ENCODE results near the gene SLC35F6.

The SLC35F6 gene

GRCh38 chr2:26735097-26735496 lies 29.0 kb upstream of the SLC35F6 start:
- no peaks in the 10 kb centered on the region for H3K36me3 ChIP-seq (ENCODE audit: control insufficient read depth, insufficient read depth, low read length)
- H3K27me3 ChIP-seq (ENCODE audit: control insufficient read depth, insufficient read depth, low read length) = no peaks in the 10 kb centered on the region
- H3K9me3 ChIP-seq (ENCODE audit: control insufficient read depth, low read length) = no peaks in the 10 kb centered on the region
- no peaks in the 10 kb centered on the region for H3K79me2 ChIP-seq
- no peak for TF ChIP-seq CTCF (IDR thresholded peaks at IDR 0.05)
- no peak overlapping the region for H3K4me3 ChIP-seq (ENCODE audit: low read depth, low read length)
- no peak overlapping the region for H3K27ac ChIP-seq
- H3K9ac ChIP-seq = no peak overlapping the region
- no peak overlapping the region for H3K4me2 ChIP-seq (ENCODE audit: low read length)
- H3K4me1 ChIP-seq = peaks cover 19% of the 10 kb centered on the region
- H2AFZ ChIP-seq = no peak overlapping the region

- Histone ChIP-seq H3K4me2 (ENCODE audit: low read length) (no peak overlapping the region), H3K4me1 (peaks cover 29% of the 10 kb centered on the region), H3K79me2 (no peaks in the 10 kb centered on the region), H3K36me3 (ENCODE audit: control insufficient read depth, insufficient read depth, low read length) (no peaks in the 10 kb centered on the region), H3K9ac (no peak overlapping the region), H2AFZ (no peak overlapping the region), H3K9me3 (ENCODE audit: control insufficient read depth, low read length) (no peaks in the 10 kb centered on the region), H3K4me3 (ENCODE audit: low read depth, low read length) (no peak overlapping the region), H3K27me3 (ENCODE audit: control insufficient read depth, insufficient read depth, low read length) (no peaks in the 10 kb centered on the region), H3K27ac (peak overlapping the region; percentile 36)
- TF ChIP-seq CTCF (IDR thresholded peaks at IDR 0.05) = no peak
Measured at GRCh38 chr2:26735883-26736588, 28.0 kb upstream of the SLC35F6 start.

- peaks cover 41% of the 10 kb centered on the region for H3K4me1 ChIP-seq
- peak overlapping the region; percentile 49 for H3K27ac ChIP-seq
- H3K79me2 ChIP-seq = no peaks in the 10 kb centered on the region
- peak overlapping the region; percentile 25 for H3K4me3 ChIP-seq (ENCODE audit: low read depth, low read length)
- H3K36me3 ChIP-seq (ENCODE audit: control insufficient read depth, insufficient read depth, low read length) = no peaks in the 10 kb centered on the region
- H2AFZ ChIP-seq = no peak overlapping the region
- H3K4me2 ChIP-seq (ENCODE audit: low read length) = no peak overlapping the region
- no peak overlapping the region for H3K9ac ChIP-seq
- H3K9me3 ChIP-seq (ENCODE audit: control insufficient read depth, low read length) = no peaks in the 10 kb centered on the region
- H3K27me3 ChIP-seq (ENCODE audit: control insufficient read depth, insufficient read depth, low read length) = no peaks in the 10 kb centered on the region
- TF ChIP-seq CTCF (IDR thresholded peaks at IDR 0.05) = no peak
Measured at GRCh38 chr2:26737221-26737620, 26.9 kb upstream of the SLC35F6 start.

GRCh38 chr2:26738481-26738880 lies 25.6 kb upstream of the SLC35F6 start:
- Histone ChIP-seq H2AFZ (no peak overlapping the region), H3K9ac (no peak overlapping the region), H3K36me3 (ENCODE audit: control insufficient read depth, insufficient read depth, low read length) (no peaks in the 10 kb centered on the region), H3K79me2 (no peaks in the 10 kb centered on the region), H3K4me1 (peaks cover 45% of the 10 kb centered on the region), H3K27ac (no peak overlapping the region), H3K27me3 (ENCODE audit: control insufficient read depth, insufficient read depth, low read length) (no peaks in the 10 kb centered on the region), H3K4me2 (ENCODE audit: low read length) (no peak overlapping the region), H3K9me3 (ENCODE audit: control insufficient read depth, low read length) (no peaks in the 10 kb centered on the region), H3K4me3 (ENCODE audit: low read depth, low read length) (no peak overlapping the region)
- TF ChIP-seq CTCF (IDR thresholded peaks at IDR 0.05) = no peak

- no peak overlapping the region for H3K4me3 ChIP-seq (ENCODE audit: low read depth, low read length)
- H3K27me3 ChIP-seq (ENCODE audit: control insufficient read depth, insufficient read depth, low read length) = no peaks in the 10 kb centered on the region
- no peak overlapping the region for H2AFZ ChIP-seq
- no peaks in the 10 kb centered on the region for H3K79me2 ChIP-seq
- peaks cover 45% of the 10 kb centered on the region for H3K4me1 ChIP-seq
- H3K4me2 ChIP-seq (ENCODE audit: low read length) = no peak overlapping the region
- no peak for TF ChIP-seq CTCF (IDR thresholded peaks at IDR 0.05)
- no peak overlapping the region for H3K27ac ChIP-seq
- no peaks in the 10 kb centered on the region for H3K36me3 ChIP-seq (ENCODE audit: control insufficient read depth, insufficient read depth, low read length)
- no peaks in the 10 kb centered on the region for H3K9me3 ChIP-seq (ENCODE audit: control insufficient read depth, low read length)
- H3K9ac ChIP-seq = no peak overlapping the region
Measured at GRCh38 chr2:26739514-26739913, 24.6 kb upstream of the SLC35F6 start.
